ENCODE data around the gene TINAG.

TINAG gene, protein sequence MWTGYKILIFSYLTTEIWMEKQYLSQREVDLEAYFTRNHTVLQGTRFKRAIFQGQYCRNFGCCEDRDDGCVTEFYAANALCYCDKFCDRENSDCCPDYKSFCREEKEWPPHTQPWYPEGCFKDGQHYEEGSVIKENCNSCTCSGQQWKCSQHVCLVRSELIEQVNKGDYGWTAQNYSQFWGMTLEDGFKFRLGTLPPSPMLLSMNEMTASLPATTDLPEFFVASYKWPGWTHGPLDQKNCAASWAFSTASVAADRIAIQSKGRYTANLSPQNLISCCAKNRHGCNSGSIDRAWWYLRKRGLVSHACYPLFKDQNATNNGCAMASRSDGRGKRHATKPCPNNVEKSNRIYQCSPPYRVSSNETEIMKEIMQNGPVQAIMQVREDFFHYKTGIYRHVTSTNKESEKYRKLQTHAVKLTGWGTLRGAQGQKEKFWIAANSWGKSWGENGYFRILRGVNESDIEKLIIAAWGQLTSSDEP

DNA sequence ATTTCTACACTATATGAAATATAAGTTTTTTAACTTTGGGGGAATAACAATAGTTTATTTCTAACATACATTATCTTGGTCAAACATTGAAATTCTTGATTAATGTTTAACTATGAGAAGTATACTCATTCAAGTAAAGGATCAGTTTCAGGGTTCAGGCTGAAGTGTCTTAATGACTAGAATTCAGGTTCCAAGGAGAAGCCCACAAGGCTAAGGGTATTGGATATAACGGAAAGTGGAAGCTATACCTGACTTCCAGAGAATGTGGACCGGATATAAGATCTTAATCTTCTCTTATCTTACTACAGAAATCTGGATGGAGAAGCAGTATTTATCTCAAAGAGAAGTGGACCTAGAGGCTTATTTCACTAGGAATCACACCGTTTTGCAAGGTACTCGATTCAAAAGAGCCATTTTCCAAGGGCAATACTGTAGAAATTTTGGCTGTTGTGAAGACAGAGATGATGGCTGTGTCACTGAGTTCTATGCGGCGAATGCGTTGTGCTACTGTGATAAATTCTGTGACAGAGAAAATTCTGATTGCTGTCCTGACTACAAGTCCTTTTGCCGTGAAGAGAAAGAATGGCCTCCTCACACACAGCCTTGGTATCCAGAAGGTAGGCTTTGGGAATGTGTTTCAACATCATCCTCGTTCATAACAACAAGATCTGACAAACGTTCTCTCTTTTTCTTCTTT, at the start of gene TINAG:
Gene TINAG (plus strand): TSS at position 153 of the 697 bp plus-strand sequence. CDS start 110 bp downstream, at position 263.
- DNase-seq: no peak

DNA sequence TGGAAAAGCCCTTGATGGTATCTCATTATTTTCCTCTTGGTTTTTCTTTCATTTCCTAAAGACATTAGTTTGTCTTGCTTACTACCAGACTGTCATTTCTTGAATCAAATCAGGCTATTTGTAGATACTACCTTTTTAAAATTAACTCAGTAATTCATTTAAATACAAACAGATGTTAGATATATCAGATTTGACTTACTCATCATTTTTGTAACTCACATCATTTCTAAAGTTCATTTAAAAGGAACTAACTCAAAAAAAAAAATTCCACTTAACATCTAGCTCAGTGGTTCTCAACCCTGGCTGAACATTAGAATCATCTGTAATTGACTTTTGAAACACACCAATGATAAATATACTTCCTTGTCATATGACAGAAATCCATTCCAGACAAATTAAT, 48.2 kb upstream of the TINAG start:
- DNase-seq: no peak

DNA sequence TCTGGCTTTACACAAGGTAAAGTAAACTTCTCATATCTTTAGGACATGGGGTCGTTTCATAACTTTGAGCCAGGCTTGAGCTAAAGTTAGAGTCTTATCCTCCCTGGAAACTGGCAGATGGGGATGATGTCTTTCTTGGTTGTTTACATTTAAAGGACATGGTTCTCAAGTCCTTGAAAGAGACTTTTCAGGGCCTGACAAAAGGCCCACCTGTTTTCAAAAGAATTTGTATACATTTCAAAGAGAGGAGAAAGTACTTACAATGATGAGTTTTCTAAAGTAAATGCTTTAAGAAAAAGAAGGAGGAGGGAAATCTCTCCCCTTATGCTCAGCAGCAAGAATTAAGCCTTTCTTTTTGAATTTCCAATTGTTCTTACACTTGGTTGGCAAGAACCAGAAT, 45.7 kb upstream of the TINAG start:
- no peak for DNase-seq

DNA sequence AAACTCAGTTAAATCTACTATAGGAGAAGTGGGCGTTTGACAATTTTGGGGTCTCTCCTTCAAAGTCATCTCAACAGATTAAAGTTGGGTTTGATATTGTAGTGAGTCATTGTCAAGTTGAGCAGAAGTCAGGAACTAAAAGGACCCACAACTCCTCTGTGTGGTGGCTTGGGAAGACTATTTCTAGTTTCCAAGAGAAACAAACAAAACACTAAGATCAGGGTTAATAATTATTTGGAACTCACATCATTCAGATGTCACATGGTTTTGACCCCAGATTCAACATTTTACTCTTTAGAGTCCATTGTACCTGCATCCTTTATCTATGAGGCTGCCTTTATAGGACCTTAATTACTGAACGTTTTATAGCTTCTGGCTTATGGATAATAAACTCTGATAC, 45.3 kb upstream of the TINAG start:
- no peak for DNase-seq

DNA sequence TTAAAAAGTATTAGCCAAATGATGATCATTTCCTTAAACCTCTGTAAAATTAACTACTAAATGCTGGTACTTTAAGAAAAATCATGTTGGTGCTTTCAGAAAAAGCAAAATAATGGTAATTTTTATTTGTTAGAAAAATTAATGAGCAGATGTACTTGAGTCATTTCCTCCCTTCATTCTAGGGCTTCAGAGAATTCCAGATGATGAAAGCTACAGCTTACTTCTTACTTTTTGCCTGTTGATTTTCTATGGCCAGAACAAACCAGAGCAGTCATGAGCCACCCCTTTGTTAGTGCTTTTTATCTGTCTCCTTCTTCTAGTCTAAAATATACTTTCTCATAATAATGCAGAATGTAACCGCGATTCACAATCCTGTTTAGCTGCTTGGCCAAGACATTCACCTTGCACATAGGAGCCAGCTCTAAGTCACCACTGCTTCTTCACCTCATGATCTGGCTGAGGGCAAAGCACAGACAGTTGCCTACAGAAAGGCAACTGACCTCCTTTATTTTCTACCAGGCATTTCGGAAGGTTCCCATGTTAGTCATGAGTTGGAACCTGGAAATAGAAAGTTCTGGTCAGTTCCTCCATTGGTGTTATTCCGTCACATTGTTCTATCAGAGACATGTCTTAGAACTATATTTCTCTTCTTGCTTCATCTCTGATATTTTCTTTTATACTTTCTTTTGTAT, 43.5 kb upstream of the TINAG start:
- DNase-seq: no peak

DNA sequence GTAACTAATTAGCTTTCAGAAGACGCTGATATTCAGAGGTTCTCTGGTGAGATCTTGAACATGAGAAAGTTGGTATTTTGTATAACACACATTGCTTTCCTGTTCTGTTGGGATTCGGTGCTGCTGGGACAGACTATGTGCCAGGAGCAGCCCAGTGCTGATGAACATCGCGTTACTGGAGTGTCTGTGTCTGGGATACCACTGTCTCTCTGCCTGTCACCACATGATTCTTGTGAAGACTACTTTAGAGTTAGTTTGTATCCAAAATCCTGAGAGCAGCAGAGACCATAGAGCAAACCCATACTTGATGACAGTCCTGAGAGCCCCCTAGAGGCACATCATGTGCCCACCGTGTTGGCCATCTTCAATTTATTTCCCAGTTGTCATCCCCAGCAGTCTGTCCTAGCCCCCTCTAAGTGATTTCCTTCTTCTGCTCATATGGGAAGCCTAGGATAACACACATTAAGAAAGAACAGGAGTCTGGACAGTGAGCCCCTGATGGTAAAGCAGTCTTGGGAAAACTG, 41.8 kb upstream of the TINAG start:
- DNase-seq: no peak

DNA sequence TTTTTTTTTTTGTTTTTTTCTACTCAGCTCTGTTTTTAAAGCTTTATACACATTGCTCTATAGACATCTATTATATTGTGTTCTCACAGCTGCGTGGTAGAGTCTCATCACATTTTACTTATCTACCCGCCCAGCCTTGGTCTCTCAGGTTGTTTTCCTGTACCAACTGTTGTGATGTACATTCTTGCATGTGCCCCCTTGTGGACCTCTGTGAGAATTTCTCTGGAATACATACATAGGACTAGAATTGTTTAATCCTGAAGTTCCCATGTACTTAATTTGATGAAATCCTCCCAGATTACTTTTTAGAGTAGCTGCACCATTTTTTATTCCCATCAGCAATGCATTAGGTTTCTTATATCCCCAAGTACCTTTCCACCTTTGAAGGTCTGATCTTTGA, 40.4 kb upstream of the TINAG start:
- no peak for DNase-seq

DNA sequence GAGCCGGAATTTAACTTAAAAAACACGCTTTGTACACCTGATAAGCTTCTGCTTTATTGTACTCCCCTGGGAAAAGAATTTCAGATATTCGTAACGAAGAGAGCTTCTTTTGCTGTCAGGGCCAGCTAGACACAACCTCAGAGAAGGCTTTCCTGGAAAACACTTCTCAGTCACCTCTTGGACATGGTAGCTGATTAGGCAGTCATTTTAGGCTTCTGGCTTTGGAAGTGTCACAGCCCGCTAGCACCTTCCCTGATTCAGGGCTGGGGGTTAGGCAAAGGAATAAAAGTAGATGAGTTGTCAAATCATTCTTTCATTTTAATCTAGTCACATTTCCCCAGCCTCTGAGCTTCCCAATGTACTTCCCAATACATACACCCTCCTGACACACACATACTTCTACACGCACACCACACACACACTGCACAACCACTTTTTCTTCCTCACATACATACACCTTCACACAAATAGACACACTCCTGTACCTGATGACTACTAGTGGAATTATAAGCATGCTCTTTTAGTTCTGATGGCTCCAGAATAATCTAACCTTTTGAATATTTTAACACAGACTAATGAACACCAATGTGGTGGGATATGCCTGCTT, 34.9 kb upstream of the TINAG start:
- DNase-seq: no peak

DNA sequence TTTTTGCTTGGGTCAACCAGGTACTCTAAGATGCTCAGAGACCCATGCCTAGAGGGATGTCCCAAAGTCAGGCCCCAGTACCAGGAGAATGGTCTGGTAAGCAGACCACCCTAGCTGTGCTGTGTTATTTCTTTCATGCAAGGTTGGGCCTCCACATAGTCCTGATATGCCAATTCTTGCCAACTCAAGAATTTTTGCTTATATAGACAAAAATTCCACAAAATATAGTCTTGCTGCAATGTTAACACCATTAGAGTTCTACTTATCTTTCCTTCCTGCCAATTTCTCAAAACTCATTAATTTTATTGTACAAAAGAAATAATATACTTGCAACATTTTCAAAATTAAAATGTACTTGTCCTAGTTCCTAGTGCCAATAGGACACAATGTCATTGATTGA, 33.9 kb upstream of the TINAG start:
- no peak for DNase-seq

DNA sequence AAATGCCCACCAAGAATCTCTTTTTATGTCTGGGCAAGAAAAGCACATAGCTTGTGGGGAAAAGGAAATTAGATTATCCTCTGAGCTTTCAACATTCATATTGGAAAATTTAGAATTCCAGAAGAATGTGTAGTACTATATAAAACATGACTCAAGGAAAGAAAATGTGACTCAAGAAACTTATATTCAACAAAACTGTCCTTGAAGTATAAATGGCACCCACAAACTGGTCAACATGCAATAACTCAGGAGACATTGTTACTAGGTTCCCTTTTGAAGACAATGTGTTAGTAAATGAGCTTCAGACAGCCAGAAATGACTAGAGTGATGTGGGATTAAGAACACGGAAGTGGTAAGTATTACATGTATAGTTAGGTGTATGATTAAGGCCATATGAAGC, 26.1 kb upstream of the TINAG start:
- DNase-seq: no peak

DNA sequence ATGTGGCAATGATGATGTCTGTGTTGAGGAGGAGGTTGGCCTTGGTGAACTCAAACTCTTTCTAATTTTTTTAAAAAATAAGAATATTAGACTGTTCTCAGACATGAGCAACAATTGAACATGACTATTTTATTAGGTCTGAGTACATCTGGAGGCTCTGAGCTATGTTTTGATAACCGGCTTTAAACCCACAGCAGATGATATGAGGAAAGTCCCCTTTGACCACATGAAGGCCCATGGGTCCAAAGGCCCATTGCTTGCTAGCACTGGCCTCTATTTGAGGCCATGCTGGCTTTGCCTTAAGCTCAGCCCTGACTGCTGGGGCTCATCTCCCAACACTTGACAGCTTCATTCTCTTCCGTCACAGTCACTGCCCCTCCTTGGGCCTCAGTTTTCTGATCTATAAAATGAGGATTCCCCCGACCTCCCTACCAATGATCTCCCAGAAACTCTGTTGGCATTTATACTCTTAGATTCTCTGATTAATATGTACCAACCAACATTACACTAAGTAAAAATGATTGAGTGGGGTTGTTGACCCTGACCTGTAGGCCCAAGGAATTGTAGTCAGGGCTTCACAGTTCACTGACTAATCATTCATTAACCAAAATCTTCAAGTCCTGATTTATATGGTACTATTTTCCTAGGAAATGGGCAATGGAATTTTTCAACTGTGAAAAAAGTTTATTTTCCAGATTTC, 23.9 kb upstream of the TINAG start:
- DNase-seq: no peak

DNA sequence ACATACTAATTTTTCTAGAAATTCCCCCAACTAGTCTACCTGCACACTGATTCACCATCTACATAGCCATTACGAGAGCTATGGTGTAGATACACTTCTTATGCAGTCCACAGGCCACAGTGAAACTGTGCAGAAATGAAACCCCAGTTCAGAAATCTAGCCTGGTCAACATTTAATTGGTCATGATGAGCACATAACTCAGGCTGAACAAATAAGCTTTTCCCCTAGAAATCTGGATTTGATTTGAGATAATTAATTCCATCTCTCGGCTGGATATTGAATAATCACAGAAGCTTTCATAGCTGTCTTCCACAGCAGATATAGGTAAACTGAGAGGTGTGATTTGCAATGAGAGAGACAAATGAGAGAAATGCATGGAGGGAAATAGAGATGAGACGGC, 22.6 kb upstream of the TINAG start:
- no peak for DNase-seq

DNA sequence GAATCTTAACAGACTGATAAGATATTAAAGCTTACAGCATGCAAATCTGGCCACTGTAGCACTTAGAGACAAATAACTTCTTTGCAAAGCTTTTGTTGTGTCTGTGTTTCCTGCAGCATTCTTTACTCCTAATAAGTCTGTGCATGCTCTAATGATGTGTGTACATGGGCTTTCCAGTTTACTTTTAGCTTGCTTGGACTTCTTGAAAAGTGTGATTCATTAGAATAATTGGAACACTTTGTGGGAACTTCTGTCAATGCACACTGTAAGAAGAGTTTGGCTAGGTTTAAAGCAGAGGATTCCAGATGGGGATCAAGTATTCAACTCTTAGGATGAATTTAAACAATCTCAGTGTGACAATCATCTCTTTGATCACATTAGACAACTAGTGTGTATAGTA, 22.1 kb upstream of the TINAG start:
- no peak for DNase-seq

DNA sequence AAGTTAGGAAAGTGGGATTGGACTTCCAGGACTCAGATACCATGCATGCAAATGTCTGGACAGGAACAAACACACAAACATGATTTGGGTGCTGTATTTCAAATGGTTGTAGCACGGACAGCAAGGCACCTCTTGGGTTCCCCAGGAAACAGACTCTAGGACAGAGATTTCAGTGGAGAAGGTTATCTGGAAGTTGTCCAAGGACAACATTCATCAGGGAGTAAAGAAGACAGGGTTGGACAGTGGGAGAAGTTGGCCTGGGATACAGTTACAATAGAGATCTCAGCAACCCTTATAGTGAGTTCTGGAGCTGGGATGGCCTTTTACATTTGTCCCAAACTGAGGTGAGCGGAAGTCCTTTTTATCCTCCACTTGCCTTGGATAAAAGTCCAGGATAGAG, 19.8 kb upstream of the TINAG start:
- DNase-seq: no peak

DNA sequence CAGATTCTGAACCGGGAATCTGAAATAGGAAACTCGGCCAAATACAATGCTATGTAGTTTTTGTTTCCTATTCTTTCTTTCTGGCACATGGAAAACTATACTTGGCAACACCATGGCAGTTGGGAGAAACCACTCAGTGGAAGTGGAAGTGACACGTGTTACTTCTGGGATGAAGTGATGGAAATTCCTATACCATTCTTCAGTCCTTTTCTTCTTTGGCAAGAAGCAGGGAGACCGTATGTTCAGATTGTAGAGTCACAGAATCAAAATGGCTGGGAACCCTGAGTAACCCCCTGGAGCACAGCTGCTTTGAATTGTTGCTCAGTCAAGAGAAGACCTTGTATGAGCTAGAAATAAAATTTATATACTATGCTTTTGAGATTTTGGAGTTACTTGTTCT, 18.8 kb upstream of the TINAG start:
- no peak for DNase-seq

DNA sequence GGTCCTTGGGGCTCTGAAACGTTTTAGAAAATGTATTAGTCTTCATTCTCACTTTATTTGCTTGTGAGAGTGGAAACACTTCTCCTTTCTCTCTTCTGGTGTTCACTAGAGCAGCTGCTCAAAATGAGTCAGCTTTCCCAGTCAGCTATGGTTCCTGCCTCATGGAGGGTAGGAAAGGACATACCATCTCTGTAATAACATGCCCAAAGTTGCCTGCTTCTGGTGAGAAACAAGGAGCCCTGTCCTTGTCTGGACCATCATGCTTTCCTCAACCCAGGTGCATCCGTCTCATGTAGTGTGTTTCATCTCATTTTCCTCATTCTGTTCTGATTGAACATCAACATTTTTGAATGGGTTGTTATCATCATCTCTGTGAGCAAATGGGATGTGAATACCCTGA, 17.1 kb upstream of the TINAG start:
- DNase-seq: no peak

DNA sequence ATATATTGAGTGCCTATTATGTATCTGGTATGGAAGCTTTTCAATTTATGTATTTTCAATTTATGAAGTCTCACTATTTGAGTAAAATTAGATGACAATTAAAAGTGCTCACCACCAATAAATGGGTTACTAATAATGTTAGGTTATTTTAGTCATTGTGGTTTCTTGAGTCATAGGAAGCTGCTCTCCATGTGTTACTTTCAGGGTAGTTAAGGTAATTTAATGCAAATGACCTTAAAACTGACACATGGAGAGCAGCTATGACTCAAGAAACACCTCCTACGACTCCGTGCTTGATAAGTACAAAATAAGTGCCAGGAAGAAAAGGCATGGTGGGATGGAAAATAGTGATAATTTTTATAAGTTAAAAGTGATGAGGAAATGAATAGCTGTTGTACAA, 16.5 kb upstream of the TINAG start:
- DNase-seq: no peak

DNA sequence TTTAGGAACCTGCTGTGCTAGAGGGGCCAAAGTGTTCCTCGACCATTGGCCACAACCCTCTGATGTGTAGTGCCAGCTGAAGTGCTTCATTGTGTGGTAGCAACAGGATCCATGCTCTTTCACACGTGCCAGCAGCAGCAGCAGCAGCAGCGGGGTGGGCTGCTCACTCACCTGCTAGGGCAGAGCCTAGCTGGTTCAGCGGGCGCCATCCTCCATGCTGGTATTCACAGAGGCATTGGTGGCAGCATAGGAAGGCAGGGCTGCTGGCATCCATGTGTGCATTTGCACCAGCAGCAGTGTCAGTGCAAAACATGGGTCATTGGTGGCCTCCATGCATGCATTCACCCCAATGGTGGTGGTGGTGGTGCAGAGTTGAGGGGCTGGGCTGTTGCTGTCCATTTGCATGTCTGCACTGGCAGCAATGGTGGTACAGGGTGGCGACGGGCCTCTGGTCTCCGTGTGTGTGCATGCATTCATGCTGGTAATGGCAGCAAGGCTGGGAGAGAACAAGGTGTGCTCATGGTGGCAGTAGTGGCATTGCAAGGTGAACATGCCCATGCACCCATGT, 13.2 kb upstream of the TINAG start:
- DNase-seq: no peak

DNA sequence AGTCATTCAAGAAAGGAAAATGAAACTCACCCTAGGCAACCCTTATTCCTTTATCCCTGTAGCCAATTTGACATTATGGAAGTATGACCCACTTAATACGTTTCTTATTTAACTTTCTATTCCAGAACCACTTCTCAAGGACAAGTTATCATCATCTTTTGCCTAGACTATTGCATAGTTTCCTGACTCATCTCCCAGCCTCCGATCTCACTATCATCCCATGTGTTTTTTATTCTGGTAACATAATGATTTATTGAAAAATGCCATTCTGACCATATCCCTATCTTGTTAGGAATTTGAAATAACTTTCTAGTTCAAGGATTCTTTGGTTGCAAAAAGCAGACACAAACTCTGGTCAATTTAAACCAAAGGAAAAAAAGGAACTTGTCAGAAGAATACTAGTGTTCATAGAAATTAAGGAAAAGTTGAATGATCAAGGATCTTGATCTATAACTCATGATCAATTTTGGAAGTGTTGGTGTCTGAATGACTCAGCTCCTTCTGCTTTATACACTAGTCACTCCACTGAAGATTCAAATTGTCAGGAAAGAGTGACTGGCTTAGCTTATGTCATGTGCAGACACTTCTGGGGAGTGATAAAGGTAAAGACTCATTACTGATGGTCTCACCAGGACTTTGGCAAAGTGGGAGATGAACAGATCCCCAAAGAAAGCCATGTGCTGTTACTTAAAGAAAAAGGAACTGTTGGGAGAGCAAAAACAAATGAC, 8.5 kb upstream of the TINAG start:
- no peak for DNase-seq

DNA sequence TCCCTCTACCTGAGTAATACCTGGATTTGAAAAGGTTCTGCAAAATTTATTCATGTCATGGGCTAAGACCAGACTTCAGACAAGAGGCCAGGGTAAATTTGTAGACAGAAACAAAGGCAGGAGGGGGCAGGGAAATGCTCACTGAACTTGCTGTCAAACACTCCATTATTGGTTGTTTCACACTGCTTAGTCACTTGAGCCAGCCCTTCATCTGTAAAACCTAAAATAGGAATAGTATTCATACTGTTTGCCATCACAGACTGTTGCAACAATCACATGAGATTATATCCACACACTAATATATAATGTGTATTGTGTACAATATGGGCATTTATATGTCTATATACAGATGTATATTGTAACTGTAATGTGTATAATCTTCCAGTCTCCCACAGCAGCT, 6.5 kb upstream of the TINAG start:
- DNase-seq: no peak

DNA sequence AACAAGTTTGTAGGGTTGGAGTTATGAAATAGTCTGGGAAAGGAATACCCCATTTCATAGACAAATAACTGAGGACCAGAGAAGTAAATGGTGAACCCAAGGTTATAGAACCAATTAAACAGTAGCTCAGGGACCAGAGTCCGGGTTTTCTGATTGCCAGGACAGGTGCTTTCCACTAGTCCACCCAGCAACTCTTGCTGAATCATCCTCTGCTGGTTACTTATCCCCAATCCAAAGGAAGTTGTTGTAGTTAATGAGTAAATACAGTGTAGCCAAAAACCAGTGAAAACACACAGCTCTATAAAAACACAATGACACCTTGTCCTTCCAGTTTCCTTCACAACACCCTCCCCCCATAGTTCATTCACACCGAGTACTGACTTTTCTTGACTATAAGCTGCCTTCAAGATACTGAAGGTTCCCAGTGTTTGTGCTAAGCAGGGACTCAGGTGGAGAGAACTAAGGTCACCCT, 766 bp upstream of the TINAG start:
- no peak for DNase-seq

DNA sequence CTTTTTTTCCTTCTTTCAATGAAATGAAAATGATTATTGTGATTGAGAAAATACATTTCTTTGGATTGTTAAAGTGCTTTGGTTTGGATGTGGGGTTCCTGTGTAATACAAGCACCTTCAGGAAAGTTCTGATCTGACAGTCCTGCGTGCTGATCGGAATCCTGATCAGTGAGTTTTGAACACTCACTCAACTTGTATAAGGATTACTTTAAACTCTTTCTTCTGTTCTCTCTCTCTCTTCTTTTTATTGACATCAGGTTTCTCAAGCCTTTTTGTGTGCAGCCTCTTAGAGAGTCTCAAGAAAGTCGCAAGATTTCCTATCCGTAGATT, 710 bp downstream of the TINAG start:
- DNase-seq: no peak
